ENCODE results near the gene KIFC1.
A peak's percentile ranks its signal among the peaks of the same experiment; 100 is the strongest.

Gene KIFC1

DNA sequence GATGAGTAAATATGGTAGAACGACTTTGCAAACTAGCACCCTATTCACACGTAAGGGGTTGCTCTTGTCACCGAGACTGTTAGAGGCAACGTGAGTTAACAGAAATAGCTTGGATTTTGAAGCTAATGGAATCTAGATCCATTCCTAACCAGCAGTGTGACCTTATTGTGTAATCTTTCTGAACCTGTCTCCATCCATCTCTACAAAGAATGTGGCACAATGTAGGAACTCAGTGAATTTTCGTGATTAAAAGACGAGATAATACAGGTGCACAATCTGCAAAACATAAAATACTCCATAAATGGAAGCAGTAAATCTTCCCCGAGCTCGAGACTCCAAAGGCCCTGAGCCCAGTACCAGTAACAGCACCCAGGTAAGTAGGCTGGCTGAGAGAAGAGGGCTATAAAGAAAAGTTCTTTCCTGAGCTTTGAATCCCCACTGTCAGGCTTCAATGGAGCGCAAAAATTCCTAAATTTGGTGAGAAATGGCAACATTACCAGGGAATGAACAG is 801 bp upstream of the KIFC1 start:
- H3K4me1 ChIP-seq (ENCODE audit: low read depth, poor library complexity, severe bottlenecking): peaks cover 37% of the 10 kb centered on the region
- H4K20me1 ChIP-seq (ENCODE audit: insufficient read depth): 0 out of 2 replicates have a peak, but pooled peaks cover 3% of the 10 kb centered on the region
- H3K79me2 ChIP-seq (ENCODE audit: insufficient read depth, low read depth): peaks cover 41% of the 10 kb centered on the region
- 0 out of 2 replicates have a peak overlapping the region, but pooled peaks have one; percentile 7 for H3K4me2 ChIP-seq
- H2AFZ ChIP-seq (ENCODE audit: low read depth): peak overlapping the region; percentile 91
- no peaks in the 10 kb centered on the region for H3K27me3 ChIP-seq (ENCODE audit: insufficient read depth, low read depth)
- H3K4me3 ChIP-seq (IDR thresholded peaks at IDR 0.05; ENCODE audit: insufficient read depth, low read depth, low read length): no peak overlapping the region
- peak overlapping the region; percentile 13; the same call in 1 of the 2 replicates for H3K9ac ChIP-seq
- H3K27ac ChIP-seq: peak overlapping the region; percentile 50
- H3K36me3 ChIP-seq (ENCODE audit: insufficient read depth): no peaks in the 10 kb centered on the region
- TF ChIP-seq, protein P1, sequence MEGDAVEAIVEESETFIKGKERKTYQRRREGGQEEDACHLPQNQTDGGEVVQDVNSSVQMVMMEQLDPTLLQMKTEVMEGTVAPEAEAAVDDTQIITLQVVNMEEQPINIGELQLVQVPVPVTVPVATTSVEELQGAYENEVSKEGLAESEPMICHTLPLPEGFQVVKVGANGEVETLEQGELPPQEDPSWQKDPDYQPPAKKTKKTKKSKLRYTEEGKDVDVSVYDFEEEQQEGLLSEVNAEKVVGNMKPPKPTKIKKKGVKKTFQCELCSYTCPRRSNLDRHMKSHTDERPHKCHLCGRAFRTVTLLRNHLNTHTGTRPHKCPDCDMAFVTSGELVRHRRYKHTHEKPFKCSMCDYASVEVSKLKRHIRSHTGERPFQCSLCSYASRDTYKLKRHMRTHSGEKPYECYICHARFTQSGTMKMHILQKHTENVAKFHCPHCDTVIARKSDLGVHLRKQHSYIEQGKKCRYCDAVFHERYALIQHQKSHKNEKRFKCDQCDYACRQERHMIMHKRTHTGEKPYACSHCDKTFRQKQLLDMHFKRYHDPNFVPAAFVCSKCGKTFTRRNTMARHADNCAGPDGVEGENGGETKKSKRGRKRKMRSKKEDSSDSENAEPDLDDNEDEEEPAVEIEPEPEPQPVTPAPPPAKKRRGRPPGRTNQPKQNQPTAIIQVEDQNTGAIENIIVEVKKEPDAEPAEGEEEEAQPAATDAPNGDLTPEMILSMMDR (conservative IDR thresholded peaks at IDR 0.05; ENCODE audit: low read depth, low read length): no peak

DNA sequence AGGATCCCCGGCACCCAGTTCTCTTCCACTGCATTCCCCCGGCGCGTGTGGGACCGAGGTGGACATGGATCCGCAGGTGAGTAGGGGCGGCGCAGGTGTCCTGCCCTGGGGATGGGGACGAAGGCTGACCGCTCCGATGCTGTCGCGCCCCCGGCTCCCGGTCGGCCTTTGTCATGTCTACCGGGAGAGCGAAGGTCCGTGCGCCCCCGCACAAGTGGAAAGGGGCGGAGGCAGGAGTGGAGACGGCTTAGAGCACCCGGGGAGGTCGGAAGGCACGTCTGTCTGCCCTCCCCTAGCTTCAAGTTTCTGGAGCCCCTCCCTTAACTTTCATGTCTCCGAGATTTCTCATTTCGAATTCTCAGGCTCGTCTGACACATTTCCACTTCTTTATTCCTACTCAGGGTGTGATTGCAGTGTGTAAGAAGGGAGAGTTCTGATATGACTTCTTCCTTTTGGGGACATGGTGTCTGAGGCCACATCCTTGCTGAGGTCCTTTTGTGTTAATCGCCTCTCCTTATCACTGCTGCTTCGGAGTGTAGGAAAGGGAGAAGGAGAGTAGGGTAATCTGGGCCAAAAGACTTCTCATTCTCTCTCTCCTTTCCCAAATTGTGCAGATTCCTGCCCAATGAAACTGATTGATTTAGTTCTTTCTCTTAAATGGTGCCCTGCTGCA is 435 bp downstream of the KIFC1 start:
- Histone ChIP-seq H4K20me1 (ENCODE audit: insufficient read depth) (0 out of 2 replicates have a peak, but pooled peaks cover 3% of the 10 kb centered on the region), H3K27ac (peak overlapping the region; percentile 50), H3K36me3 (ENCODE audit: insufficient read depth) (no peaks in the 10 kb centered on the region), H3K4me3 (IDR thresholded peaks at IDR 0.05; ENCODE audit: insufficient read depth, low read depth, low read length) (no peak overlapping the region), H3K4me1 (ENCODE audit: low read depth, poor library complexity, severe bottlenecking) (peaks cover 40% of the 10 kb centered on the region), H3K27me3 (ENCODE audit: insufficient read depth, low read depth) (no peaks in the 10 kb centered on the region), H3K4me2 (peak overlapping the region; percentile 74), H3K79me2 (ENCODE audit: insufficient read depth, low read depth) (peaks cover 53% of the 10 kb centered on the region), H3K9ac (peak overlapping the region; percentile 60; the same call in 1 of the 2 replicates), H2AFZ (ENCODE audit: low read depth) (peak overlapping the region; percentile 48; the same call in 1 of the 2 replicates)
- TF ChIP-seq, protein P1 (conservative IDR thresholded peaks at IDR 0.05; ENCODE audit: low read depth, low read length): no peak

DNA sequence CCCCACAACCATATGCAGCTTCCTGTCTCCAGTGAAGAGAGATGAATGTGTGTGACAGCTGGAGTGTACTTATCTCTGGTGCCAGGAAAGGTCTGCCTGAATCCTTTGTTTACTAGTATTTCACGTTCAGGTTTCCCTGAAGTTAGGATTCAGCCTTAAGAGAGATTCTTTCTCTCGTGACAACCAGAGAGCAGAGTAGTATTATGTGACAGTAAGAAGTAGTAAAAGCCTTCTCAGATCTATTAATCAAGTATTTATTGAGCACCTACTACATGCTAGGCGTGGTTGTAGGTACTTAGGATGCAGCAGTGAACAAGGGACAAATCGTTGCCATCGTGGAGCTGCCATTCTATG is 949 bp downstream of the KIFC1 start:
- H3K27ac ChIP-seq: peak overlapping the region; percentile 50; the same call in 1 of the 2 replicates
- H3K4me1 ChIP-seq (ENCODE audit: low read depth, poor library complexity, severe bottlenecking): peaks cover 40% of the 10 kb centered on the region
- 0 out of 2 replicates have a peak, but pooled peaks cover 3% of the 10 kb centered on the region for H4K20me1 ChIP-seq (ENCODE audit: insufficient read depth)
- peaks cover 57% of the 10 kb centered on the region for H3K79me2 ChIP-seq (ENCODE audit: insufficient read depth, low read depth)
- H3K4me3 ChIP-seq (IDR thresholded peaks at IDR 0.05; ENCODE audit: insufficient read depth, low read depth, low read length): no peak overlapping the region
- no peaks in the 10 kb centered on the region for H3K36me3 ChIP-seq (ENCODE audit: insufficient read depth)
- no peak overlapping the region; the same call in 1 of the 2 replicates for H2AFZ ChIP-seq (ENCODE audit: low read depth)
- TF ChIP-seq, protein P1 (conservative IDR thresholded peaks at IDR 0.05; ENCODE audit: low read depth, low read length): no peak
- peak overlapping the region; percentile 60; the same call in 1 of the 2 replicates for H3K9ac ChIP-seq
- peak overlapping the region; percentile 74 for H3K4me2 ChIP-seq
- H3K27me3 ChIP-seq (ENCODE audit: insufficient read depth, low read depth): no peaks in the 10 kb centered on the region

DNA sequence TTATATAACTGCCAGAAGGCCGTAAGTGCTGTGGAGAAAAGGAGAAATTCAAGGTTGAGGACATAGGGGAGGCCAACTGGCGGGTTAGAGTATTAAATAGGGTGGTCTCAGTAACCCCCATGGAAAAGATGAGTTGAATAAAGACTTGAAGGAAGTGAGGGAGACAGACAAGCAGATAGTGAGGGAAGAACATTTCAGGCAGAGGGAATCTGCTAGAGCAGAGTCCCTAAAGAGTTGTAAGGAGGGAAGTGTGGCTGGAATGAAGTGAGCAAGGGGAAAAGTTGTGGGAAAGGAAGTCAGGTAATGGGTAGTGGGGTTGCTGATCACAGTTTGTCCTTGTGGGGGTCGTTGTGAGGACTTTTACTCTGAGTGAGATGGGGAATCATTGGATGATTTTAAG is 1.4 kb downstream of the KIFC1 start:
- no peaks in the 10 kb centered on the region for H3K27me3 ChIP-seq (ENCODE audit: insufficient read depth, low read depth)
- no peak overlapping the region; the same call in 1 of the 2 replicates for H3K27ac ChIP-seq
- H3K4me1 ChIP-seq (ENCODE audit: low read depth, poor library complexity, severe bottlenecking): peaks cover 40% of the 10 kb centered on the region
- peak overlapping the region; percentile 60; the same call in 1 of the 2 replicates for H3K9ac ChIP-seq
- TF ChIP-seq, protein P1 (conservative IDR thresholded peaks at IDR 0.05; ENCODE audit: low read depth, low read length): no peak
- H2AFZ ChIP-seq (ENCODE audit: low read depth): no peak overlapping the region
- peak overlapping the region; percentile 74 for H3K4me2 ChIP-seq
- H4K20me1 ChIP-seq (ENCODE audit: insufficient read depth): 0 out of 2 replicates have a peak, but pooled peaks cover 3% of the 10 kb centered on the region
- no peak overlapping the region for H3K4me3 ChIP-seq (IDR thresholded peaks at IDR 0.05; ENCODE audit: insufficient read depth, low read depth, low read length)
- H3K36me3 ChIP-seq (ENCODE audit: insufficient read depth): no peaks in the 10 kb centered on the region
- peaks cover 61% of the 10 kb centered on the region for H3K79me2 ChIP-seq (ENCODE audit: insufficient read depth, low read depth)

Measured in KMS-11 (cell line).